HG03175 (cell line): ENCODE measurements around the gene ZNF469.

Experiments used
- ATAC-seq: cut with Tn5 transposase; IDR thresholded peaks from one replicate; pipeline ENCODE4 v1.9.1; 2021; ENCODE audit warnings: mild to moderate bottlenecking, moderate library complexity; ENCODE audit not compliant: unreplicated experiment

ZNF469 gene

GRCh38 chr16:88382491-88383400 lies at the start of gene ZNF469:
Gene ZNF469, plus strand, starts transcription at chr16:88382959. Its CDS starts 44,512 bp downstream, at chr16:88427471.
- no peak for ATAC-seq

GRCh38 chr16:88333848-88334777 lies 48.6 kb upstream of the ZNF469 start:
- ATAC-seq, result no peak

- ATAC-seq, result no peak
Observed at GRCh38 chr16:88334778-88335720, 47.7 kb upstream of the ZNF469 start.

GRCh38 chr16:88337021-88337420 lies 45.7 kb upstream of the ZNF469 start:
- ATAC-seq, result no peak

GRCh38 chr16:88337538-88337937 lies 45.2 kb upstream of the ZNF469 start:
- ATAC-seq, result no peak

GRCh38 chr16:88338111-88338510 lies 44.6 kb upstream of the ZNF469 start:
- ATAC-seq, result no peak

GRCh38 chr16:88338896-88339295 lies 43.9 kb upstream of the ZNF469 start:
- ATAC-seq, result no peak

GRCh38 chr16:88339930-88340754 lies 42.6 kb upstream of the ZNF469 start:
- ATAC-seq, result no peak

GRCh38 chr16:88340755-88341150 lies 42.0 kb upstream of the ZNF469 start:
- no peak for ATAC-seq

- ATAC-seq, result no peak
Observed at GRCh38 chr16:88341551-88342290, 41.0 kb upstream of the ZNF469 start.

- ATAC-seq, result no peak
Observed at GRCh38 chr16:88342491-88342890, 40.3 kb upstream of the ZNF469 start.

- ATAC-seq, result no peak
Observed at GRCh38 chr16:88343271-88343791, 39.4 kb upstream of the ZNF469 start.

GRCh38 chr16:88344411-88345030 lies 38.2 kb upstream of the ZNF469 start:
- no peak for ATAC-seq

- no peak for ATAC-seq
Observed at GRCh38 chr16:88345031-88345720, 37.6 kb upstream of the ZNF469 start.

- ATAC-seq, result no peak
Observed at GRCh38 chr16:88345721-88346560, 36.8 kb upstream of the ZNF469 start.

- ATAC-seq, result no peak
Observed at GRCh38 chr16:88346680-88347505, 35.9 kb upstream of the ZNF469 start.
